Astrocyte (in vitro differentiated cells and primary cell): ENCODE data around the gene AHNAK. TPM values are rescaled to one million over a fixed set of nuclear protein-coding genes. Genes with fewer than 3 reads are reported as not detected.

Source experiments
- DNase-seq: peaks from one replicate; pipeline ENCODE4 v3.0.0-alpha.2; 2010; ENCODE audit warnings: low read depth
- FAIRE-seq: peaks from 2 replicates; lab custom pipeline; 2011; peaks lifted over from hg19 to GRCh38; lab: Jason Lieb, UNC
- H2AFZ ChIP-seq: 2 replicates; pipeline ENCODE4 v1.6.0; 2012; ENCODE audit warnings: low read depth, low read length, inconsistent platforms
- H3K27ac ChIP-seq: 2 replicates; pipeline ENCODE4 v1.5.1; 2011; ENCODE audit warnings: low read depth, low read length, inconsistent platforms
- H3K27me3 ChIP-seq: 2 replicates; pipeline ENCODE4 v1.6.0; 2011; ENCODE audit warnings: low read length, inconsistent platforms; ENCODE audit not compliant: insufficient read depth
- H3K36me3 ChIP-seq: 2 replicates; pipeline ENCODE4 v1.5.1; 2011; ENCODE audit warnings: low read length, inconsistent platforms; ENCODE audit not compliant: insufficient read depth
- H3K4me1 ChIP-seq: 2 replicates; pipeline ENCODE4 v1.5.1; 2011; ENCODE audit warnings: low read length, inconsistent platforms; ENCODE audit not compliant: insufficient read depth
- H3K4me2 ChIP-seq: 2 replicates; pipeline ENCODE4 v1.6.0; 2012; ENCODE audit warnings: low read length, inconsistent platforms
- H3K4me3 ChIP-seq: 2 replicates; pipeline ENCODE4 v1.5.1; 2011; ENCODE audit warnings: low read depth, mild to moderate bottlenecking, low read length, inconsistent platforms; ENCODE audit not compliant: insufficient read depth
- H3K79me2 ChIP-seq: 2 replicates; pipeline ENCODE4 v1.6.0; 2012; ENCODE audit warnings: mild to moderate bottlenecking, low read length, inconsistent platforms; ENCODE audit not compliant: insufficient read depth
- H3K9ac ChIP-seq: 2 replicates; pipeline ENCODE4 v1.6.0; 2012; ENCODE audit warnings: mild to moderate bottlenecking, low read length, inconsistent platforms
- H3K9me3 ChIP-seq: 2 replicates; pipeline ENCODE4 v1.5.1; 2012; ENCODE audit warnings: low read depth, mild to moderate bottlenecking, low read length, inconsistent platforms; ENCODE audit not compliant: insufficient read depth
- H4K20me1 ChIP-seq: 2 replicates; pipeline ENCODE4 v1.6.0; 2012; ENCODE audit warnings: low read length, inconsistent platforms; ENCODE audit not compliant: insufficient read depth
- H3K27ac Mint-ChIP-seq: one replicate; pipeline ENCODE4 v1.8.0; 2021; ENCODE audit warnings: mild to moderate bottlenecking, mixed read lengths; ENCODE audit not compliant: unreplicated experiment
- H3K27me3 Mint-ChIP-seq: one replicate; pipeline ENCODE4 v1.8.0; 2021; ENCODE audit warnings: low read depth, mixed read lengths; ENCODE audit not compliant: unreplicated experiment
- H3K36me3 Mint-ChIP-seq: one replicate; pipeline ENCODE4 v1.8.0; 2021; ENCODE audit warnings: low read depth, mixed read lengths; ENCODE audit not compliant: unreplicated experiment
- H3K4me1 Mint-ChIP-seq: one replicate; pipeline ENCODE4 v1.8.0; 2021; ENCODE audit warnings: low read depth, mixed read lengths; ENCODE audit not compliant: unreplicated experiment
- H3K4me3 Mint-ChIP-seq: one replicate; pipeline ENCODE4 v1.8.0; 2021; ENCODE audit warnings: mild to moderate bottlenecking, moderate library complexity, mixed read lengths; ENCODE audit not compliant: unreplicated experiment
- H3K9me3 Mint-ChIP-seq: one replicate; pipeline ENCODE4 v1.8.0; 2021; ENCODE audit warnings: mild to moderate bottlenecking, mixed read lengths; ENCODE audit not compliant: unreplicated experiment
- EZH2 ChIP-seq: IDR thresholded peaks from 2 replicates; pipeline ENCODE4 v1.6.1; 2012; ENCODE audit warnings: mild to moderate bottlenecking, low read length, inconsistent platforms; ENCODE audit not compliant: insufficient read depth
- total RNA-seq: library from RNA; stranded (reverse); gene quantifications from 2 replicates; pipeline ENCODE4 v1.2.1, GENCODE V29; 2021
- TF ChIP-seq, protein P1 (sequence below): IDR thresholded peaks from 2 replicates; pipeline ENCODE4 v1.5.1; 2011; ENCODE audit warnings: low read depth, mild to moderate bottlenecking, inconsistent platforms, low read length, moderate library complexity; ENCODE audit not compliant: insufficient read depth

The AHNAK gene
- total RNA-seq, 1 donor from 2014 or later: 378 TPM

DNA sequence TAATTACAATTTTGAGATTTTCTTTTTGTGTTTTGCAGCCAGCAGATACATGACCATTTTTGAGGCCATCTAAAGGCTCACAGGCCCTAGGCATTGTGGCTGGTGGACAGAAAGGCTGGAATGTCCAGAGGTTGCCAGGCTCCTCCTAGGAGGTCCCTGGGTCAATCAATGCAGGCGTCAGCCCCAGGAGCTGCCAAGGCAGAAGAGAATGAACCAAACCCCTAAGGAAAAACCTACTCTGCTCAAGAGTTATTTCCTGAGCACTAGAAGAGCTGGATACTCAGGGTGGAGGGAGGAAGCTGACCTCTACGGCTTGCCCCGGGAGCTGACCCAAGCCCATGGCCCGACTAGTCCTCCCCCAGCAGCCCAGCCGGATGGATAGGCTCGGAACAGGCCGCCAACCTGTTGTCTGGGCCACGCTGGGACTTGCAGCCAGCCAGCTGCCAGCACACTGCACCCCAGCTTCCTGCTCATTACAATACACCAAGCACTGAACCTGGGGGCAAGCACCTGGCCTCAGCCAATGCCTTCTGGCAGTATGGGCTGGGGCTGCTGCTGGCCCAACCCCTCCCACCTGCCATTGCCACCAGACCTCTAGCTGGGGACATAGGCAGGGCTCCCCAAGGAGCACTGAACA lies 133.4 kb downstream of the AHNAK start:
- H3K36me3 ChIP-seq: no peaks in the 10 kb centered on the region
- no peaks in the 10 kb centered on the region for H3K9me3 Mint-ChIP-seq
- no peak overlapping the region for H3K27ac ChIP-seq
- no peaks in the 10 kb centered on the region for H3K9me3 ChIP-seq
- DNase-seq (no peak), FAIRE-seq (no peak)
- no peak overlapping the region for H3K4me3 ChIP-seq
- no peaks in the 10 kb centered on the region for H3K4me1 ChIP-seq
- H3K4me1 Mint-ChIP-seq: no peaks in the 10 kb centered on the region
- no peak overlapping the region for H3K27ac Mint-ChIP-seq
- no peak overlapping the region for H2AFZ ChIP-seq
- no peaks in the 10 kb centered on the region for H4K20me1 ChIP-seq
- peaks cover 6% of the 10 kb centered on the region for H3K27me3 Mint-ChIP-seq
- H3K36me3 Mint-ChIP-seq: no peaks in the 10 kb centered on the region
- no peak overlapping the region for H3K4me3 Mint-ChIP-seq
- no peak overlapping the region for H3K4me2 ChIP-seq
- no peaks in the 10 kb centered on the region for H3K27me3 ChIP-seq
- no peak overlapping the region for H3K9ac ChIP-seq
- TF ChIP-seq EZH2: no peak
- TF ChIP-seq, protein P1, sequence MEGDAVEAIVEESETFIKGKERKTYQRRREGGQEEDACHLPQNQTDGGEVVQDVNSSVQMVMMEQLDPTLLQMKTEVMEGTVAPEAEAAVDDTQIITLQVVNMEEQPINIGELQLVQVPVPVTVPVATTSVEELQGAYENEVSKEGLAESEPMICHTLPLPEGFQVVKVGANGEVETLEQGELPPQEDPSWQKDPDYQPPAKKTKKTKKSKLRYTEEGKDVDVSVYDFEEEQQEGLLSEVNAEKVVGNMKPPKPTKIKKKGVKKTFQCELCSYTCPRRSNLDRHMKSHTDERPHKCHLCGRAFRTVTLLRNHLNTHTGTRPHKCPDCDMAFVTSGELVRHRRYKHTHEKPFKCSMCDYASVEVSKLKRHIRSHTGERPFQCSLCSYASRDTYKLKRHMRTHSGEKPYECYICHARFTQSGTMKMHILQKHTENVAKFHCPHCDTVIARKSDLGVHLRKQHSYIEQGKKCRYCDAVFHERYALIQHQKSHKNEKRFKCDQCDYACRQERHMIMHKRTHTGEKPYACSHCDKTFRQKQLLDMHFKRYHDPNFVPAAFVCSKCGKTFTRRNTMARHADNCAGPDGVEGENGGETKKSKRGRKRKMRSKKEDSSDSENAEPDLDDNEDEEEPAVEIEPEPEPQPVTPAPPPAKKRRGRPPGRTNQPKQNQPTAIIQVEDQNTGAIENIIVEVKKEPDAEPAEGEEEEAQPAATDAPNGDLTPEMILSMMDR: no peak
- H3K79me2 ChIP-seq: no peaks in the 10 kb centered on the region

DNA sequence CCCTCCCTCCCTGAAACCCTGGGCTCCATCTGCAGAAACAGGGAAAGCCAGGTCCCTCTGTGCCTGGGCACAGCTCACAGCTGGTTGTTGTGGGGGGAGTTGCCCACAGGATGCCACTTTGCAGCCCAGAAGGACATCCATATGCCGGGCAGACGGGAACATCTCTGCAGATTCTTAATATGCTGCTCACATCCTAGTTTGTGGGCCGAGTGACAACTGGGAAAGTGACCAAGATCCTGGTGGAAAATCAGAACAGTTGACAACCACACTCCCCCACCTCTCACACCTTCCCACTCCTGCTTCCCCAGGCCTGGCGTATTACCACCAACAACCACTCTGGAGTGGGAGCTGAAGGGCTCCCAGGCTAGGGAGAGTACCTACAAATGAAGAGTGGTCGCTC lies 135.1 kb downstream of the AHNAK start:
- Histone ChIP-seq H3K4me2 (no peak overlapping the region), H3K79me2 (no peaks in the 10 kb centered on the region), H3K36me3 (no peaks in the 10 kb centered on the region), H3K27me3 (no peaks in the 10 kb centered on the region), H2AFZ (no peak overlapping the region), H3K4me3 (no peak overlapping the region), H3K27ac (no peak overlapping the region), H3K9ac (no peak overlapping the region), H3K4me1 (no peaks in the 10 kb centered on the region), H4K20me1 (no peaks in the 10 kb centered on the region), H3K9me3 (no peaks in the 10 kb centered on the region)
- no peak overlapping the region for H3K4me3 Mint-ChIP-seq
- H3K36me3 Mint-ChIP-seq: no peaks in the 10 kb centered on the region
- no peak for TF ChIP-seq EZH2
- TF ChIP-seq, protein P1: no peak
- no peak for DNase-seq
- no peak for FAIRE-seq
- H3K27ac Mint-ChIP-seq: no peak overlapping the region
- H3K27me3 Mint-ChIP-seq: peaks cover 4% of the 10 kb centered on the region
- no peaks in the 10 kb centered on the region for H3K4me1 Mint-ChIP-seq
- H3K9me3 Mint-ChIP-seq: no peaks in the 10 kb centered on the region

DNA sequence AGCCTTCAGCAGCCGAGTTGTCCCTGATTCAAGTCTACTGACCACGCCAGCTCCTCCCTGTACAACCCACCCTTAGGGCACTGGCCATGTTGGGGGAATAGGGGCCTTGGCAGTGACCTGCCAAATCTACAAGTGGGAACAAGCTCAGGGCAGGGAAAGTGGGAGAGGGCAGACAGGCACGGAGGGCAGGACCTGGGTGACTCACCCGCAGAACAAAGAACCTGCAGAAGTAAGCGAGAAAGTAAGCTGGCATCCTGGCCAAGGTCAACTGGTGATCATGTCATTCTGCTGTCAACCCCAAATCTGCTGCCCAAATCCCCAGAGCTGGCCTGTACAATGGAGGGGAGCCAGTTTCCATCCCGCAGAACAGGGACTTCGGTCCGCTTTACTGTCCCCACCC lies 135.6 kb downstream of the AHNAK start:
- H3K27me3 ChIP-seq: no peaks in the 10 kb centered on the region
- H3K36me3 Mint-ChIP-seq: no peaks in the 10 kb centered on the region
- H3K27ac ChIP-seq: no peak overlapping the region
- H3K9me3 Mint-ChIP-seq: no peaks in the 10 kb centered on the region
- H3K9ac ChIP-seq: no peak overlapping the region
- no peak for FAIRE-seq
- no peaks in the 10 kb centered on the region for H3K9me3 ChIP-seq
- no peaks in the 10 kb centered on the region for H3K4me1 Mint-ChIP-seq
- no peak overlapping the region for H3K27ac Mint-ChIP-seq
- no peaks in the 10 kb centered on the region for H3K4me1 ChIP-seq
- H3K4me3 Mint-ChIP-seq: no peak overlapping the region
- H3K79me2 ChIP-seq: no peaks in the 10 kb centered on the region
- TF ChIP-seq, protein P1: no peak
- TF ChIP-seq EZH2: no peak
- no peaks in the 10 kb centered on the region for H3K36me3 ChIP-seq
- H3K4me3 ChIP-seq: no peak overlapping the region
- no peak overlapping the region for H3K4me2 ChIP-seq
- no peak for DNase-seq
- no peaks in the 10 kb centered on the region for H4K20me1 ChIP-seq
- H2AFZ ChIP-seq: no peak overlapping the region
- H3K27me3 Mint-ChIP-seq: peaks cover 4% of the 10 kb centered on the region
